Measurements from ENCODE around the gene TTC9.

Gene TTC9

DNA sequence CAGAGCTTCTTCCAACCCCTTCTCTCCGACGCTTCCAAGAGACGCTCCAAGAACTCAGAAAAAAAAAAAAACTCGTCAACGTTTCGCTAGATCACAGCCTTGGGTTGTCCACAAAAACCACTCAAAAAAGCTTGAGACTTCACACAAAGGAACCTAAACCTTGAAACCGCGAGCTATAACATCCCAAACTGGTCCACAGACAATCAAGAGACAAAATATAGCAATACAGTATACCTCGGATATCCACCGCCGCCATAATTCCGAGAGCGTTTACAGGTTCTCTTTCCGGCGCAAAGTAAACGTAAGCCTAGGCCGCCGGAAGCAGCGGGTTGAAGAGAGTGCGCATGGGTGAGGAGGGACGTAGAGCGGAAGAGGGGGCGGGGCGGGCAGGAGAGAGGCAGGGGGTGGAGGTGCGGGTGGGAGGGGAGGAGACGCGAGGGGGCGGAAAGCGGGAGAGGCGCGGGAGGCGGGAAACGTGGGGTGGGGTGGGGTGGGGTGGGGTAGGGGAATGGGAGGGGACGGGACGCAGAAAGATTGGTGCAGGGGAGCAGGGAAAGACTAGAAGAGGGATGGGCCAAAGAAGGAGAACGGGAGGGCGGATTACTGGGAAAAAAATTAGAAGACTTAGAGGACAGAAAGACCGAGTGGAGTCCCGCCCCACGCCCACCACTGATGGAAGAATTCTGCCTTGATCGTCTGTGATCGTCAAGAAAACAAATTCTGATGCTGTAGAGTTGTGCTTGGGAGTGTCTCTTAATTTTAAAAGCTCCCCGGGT lies 41.1 kb upstream of the TTC9 start, which contains the start of gene MED6:
TSS of gene MED6 (minus strand) at position 274 of the 776 bp plus-strand sequence. CDS start at position 256, 18 bp downstream.
- Histone ChIP-seq H3K27me3 (no peaks in the 10 kb centered on the region), H3K36me3 (peaks cover 7 to 12% (median 11%) of the 10 kb centered on the region in 3 donors), H3K27ac (peak within 1 kb of the TSS; percentile 62 to 75), H3K9me3 (no peaks in the 10 kb centered on the region), H3K4me1 (peaks cover 0 to 19% (median 12%) of the 10 kb centered on the region in 4 donors), H3K4me3 (peak within 1 kb of the TSS; percentile 71 to 78)
- DNase-seq = peak; percentile 88 to 95
- intact Hi-C loops (cut with DNase I; ENCODE audit: low total_unique reads) = no loop called here
- TF ChIP-seq, protein P1, sequence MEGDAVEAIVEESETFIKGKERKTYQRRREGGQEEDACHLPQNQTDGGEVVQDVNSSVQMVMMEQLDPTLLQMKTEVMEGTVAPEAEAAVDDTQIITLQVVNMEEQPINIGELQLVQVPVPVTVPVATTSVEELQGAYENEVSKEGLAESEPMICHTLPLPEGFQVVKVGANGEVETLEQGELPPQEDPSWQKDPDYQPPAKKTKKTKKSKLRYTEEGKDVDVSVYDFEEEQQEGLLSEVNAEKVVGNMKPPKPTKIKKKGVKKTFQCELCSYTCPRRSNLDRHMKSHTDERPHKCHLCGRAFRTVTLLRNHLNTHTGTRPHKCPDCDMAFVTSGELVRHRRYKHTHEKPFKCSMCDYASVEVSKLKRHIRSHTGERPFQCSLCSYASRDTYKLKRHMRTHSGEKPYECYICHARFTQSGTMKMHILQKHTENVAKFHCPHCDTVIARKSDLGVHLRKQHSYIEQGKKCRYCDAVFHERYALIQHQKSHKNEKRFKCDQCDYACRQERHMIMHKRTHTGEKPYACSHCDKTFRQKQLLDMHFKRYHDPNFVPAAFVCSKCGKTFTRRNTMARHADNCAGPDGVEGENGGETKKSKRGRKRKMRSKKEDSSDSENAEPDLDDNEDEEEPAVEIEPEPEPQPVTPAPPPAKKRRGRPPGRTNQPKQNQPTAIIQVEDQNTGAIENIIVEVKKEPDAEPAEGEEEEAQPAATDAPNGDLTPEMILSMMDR (IDR thresholded peaks at IDR 0.05) = no peak

DNA sequence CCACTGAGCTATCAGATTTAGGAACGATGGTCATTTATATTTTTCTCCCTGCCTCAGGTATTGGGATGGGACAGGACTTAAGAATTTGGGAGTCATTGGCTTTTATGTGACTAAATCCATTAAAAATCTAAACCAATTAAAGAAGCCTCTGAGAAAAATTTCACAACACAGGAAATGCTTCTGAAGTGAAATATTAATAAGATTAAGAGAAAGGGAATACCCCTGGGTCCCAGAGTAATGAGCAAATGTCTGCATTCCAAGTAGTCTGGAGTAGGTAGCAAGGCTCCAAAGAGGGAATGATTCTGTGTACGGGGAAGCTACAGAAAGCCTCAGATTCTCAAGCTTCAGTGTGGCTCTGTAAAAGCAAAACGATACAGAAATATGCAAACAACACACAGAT lies 40.6 kb upstream of the TTC9 start:
- peak overlapping the region; percentile 62 to 75 for H3K27ac ChIP-seq
- intact Hi-C loops (cut with DNase I; ENCODE audit: low total_unique reads) = no loop called here
- DNase-seq = no peak
- H3K4me3 ChIP-seq = peak overlapping the region; percentile 71 to 78
- peaks cover 1 to 6% (median 5%) of the 10 kb centered on the region in 3 donors for H3K36me3 ChIP-seq
- H3K4me1 ChIP-seq = peaks cover 0 to 19% (median 12%) of the 10 kb centered on the region in 4 donors
- H3K9me3 ChIP-seq = no peaks in the 10 kb centered on the region
- TF ChIP-seq, protein P1 (IDR thresholded peaks at IDR 0.05) = no peak
- peaks cover 0 to 4% of the 10 kb centered on the region in 2 donors for H3K27me3 ChIP-seq

DNA sequence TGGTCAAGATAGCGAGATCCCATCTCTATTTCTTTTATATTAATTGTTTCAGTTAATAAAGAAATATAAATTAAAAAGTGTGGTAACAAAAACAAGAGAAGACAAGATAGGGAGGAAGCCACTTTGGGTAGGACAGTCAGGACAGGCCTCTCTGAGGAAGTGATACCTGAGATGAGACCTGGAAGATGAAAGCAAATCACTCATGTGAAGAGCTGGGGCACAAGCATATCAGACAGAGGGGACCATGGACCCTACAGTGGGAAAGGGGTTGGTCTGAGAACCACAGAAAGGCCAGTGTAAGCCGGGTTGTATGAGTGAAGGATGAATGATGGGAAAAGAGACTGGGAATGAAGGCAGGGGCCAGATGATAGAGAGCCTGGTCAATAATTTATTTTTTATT lies 39.5 kb upstream of the TTC9 start:
- DNase-seq = no peak
- intact Hi-C loops (cut with DNase I; ENCODE audit: low total_unique reads) = no loop called here
- Histone ChIP-seq H3K36me3 (no peaks in the 10 kb centered on the region), H3K4me1 (peaks cover 0 to 19% (median 12%) of the 10 kb centered on the region in 4 donors), H3K9me3 (no peaks in the 10 kb centered on the region), H3K27me3 (peaks cover 0 to 9% of the 10 kb centered on the region in 2 donors), H3K27ac (no peak overlapping the region), H3K4me3 (no peak overlapping the region)
- TF ChIP-seq, protein P1 (IDR thresholded peaks at IDR 0.05) = no peak

DNA sequence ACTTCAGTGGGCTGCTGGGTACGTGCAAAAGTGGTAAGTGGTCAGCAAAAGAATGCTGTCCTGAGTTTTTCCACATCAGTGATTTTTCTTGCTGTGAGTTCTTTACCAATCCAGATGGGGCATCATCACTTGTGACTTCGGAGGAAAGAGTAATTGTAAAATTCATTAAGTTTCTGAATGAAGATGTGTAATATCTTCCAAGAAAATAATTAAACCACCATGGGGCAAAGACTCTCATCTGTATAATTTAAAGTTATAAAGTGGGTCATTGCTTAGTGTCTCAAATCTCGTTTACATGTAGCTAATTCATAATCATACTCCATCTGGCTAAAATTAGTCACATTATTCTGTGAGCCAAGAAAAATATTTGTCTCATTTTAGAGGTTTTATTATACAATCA lies 30.5 kb upstream of the TTC9 start:
- intact Hi-C loops (cut with DNase I; ENCODE audit: low total_unique reads) = loop anchor here (10.0 kb wide), 1 partner anchor 214 kb away; no protein-coding TSS in a partner anchor
- TF ChIP-seq, protein P1 (IDR thresholded peaks at IDR 0.05) = no peak
- no peak for DNase-seq
- peaks cover 0 to 34% of the 10 kb centered on the region in 2 donors for H3K27me3 ChIP-seq
- H3K4me1 ChIP-seq = no peaks in the 10 kb centered on the region
- H3K4me3 ChIP-seq = no peak overlapping the region
- no peaks in the 10 kb centered on the region for H3K9me3 ChIP-seq
- H3K36me3 ChIP-seq = no peaks in the 10 kb centered on the region
- no peak overlapping the region for H3K27ac ChIP-seq

DNA sequence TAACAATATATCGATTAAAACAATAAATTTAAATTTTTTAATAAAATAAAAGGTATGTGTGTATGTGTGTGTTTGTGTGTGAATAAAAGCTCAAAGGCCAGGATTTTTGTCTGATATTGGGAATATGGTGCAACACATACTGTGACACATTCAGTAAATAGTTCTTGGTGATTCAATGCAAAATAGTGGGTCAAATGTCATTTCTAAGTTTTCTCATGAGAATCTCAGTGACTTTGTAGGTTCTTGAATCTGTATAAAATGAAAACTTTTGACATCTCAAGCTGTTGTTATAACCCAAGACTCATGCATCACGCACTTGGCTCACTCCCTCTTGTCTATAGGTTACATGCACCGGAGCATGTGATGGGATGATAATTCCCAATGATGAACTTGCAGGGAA lies 25.1 kb upstream of the TTC9 start:
- DNase-seq = no peak
- intact Hi-C loops (cut with DNase I; ENCODE audit: low total_unique reads) = loop anchor here (10.0 kb wide), 1 partner anchor 208 kb away; no protein-coding TSS in a partner anchor
- TF ChIP-seq, protein P1 (IDR thresholded peaks at IDR 0.05) = no peak
- Histone ChIP-seq H3K36me3 (no peaks in the 10 kb centered on the region), H3K27ac (no peak overlapping the region), H3K4me1 (no peaks in the 10 kb centered on the region), H3K9me3 (no peaks in the 10 kb centered on the region), H3K27me3 (peaks cover 0 to 12% of the 10 kb centered on the region in 2 donors), H3K4me3 (no peak overlapping the region)
